ENCODE measurements around the gene ELN. TPM values are rescaled to one million over a fixed set of nuclear protein-coding genes. Genes with fewer than 3 reads are reported as not detected.

ELN gene
- total RNA-seq, 4 donors from 2014 or later: 46.5 to 152 (median 108) TPM

DNA sequence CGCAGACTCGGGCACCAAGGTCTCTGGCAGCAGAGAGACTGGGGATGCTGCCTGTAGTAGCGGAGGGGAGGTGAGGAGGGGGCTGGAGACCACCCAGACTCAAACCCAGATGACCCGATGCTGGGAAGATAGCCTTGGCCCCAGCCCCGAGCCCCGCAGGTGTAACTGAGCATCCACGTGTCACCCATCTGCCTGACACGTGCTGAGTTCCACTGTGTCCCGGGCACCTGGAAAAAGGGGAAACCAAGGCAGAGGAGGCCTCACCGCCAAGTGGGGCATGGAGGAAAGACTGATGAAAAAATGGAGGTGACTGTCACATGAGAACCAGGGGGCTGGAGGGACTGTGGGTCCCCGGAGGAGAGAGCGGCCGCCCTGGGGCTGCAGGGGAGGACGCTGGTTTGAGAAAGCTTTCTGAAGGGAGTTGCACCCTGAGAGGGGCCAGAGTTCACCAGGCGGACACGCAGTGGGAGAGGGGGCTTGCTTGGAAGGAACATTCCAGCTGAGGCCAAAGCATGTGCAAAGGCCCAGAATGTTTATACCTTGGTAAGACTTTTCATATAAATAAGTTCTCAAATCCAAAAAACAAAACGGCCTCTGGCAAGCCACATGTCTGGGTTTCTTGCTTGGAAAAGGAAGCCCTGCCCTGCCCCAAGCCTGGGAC is 27.4 kb upstream of the ELN start:
- no peaks in the 10 kb centered on the region for H3K36me3 ChIP-seq
- H3K4me3 ChIP-seq: no peak overlapping the region
- no peaks in the 10 kb centered on the region for H3K27me3 ChIP-seq
- DNase-seq (ENCODE audit: low spot score in 2 of 2): no peak
- H3K4me1 ChIP-seq: peaks cover 0 to 37% (median 7%) of the 10 kb centered on the region in 4 donors
- peak overlapping the region in 2 of 4 donors; percentile 44 to 66 for H3K27ac ChIP-seq
- H3K9me3 ChIP-seq: no peaks in the 10 kb centered on the region
- TF ChIP-seq EP300 (IDR thresholded peaks at IDR 0.05) (no peak), POLR2A (IDR thresholded peaks at IDR 0.05) (no peak)
- TF ChIP-seq, protein P1, sequence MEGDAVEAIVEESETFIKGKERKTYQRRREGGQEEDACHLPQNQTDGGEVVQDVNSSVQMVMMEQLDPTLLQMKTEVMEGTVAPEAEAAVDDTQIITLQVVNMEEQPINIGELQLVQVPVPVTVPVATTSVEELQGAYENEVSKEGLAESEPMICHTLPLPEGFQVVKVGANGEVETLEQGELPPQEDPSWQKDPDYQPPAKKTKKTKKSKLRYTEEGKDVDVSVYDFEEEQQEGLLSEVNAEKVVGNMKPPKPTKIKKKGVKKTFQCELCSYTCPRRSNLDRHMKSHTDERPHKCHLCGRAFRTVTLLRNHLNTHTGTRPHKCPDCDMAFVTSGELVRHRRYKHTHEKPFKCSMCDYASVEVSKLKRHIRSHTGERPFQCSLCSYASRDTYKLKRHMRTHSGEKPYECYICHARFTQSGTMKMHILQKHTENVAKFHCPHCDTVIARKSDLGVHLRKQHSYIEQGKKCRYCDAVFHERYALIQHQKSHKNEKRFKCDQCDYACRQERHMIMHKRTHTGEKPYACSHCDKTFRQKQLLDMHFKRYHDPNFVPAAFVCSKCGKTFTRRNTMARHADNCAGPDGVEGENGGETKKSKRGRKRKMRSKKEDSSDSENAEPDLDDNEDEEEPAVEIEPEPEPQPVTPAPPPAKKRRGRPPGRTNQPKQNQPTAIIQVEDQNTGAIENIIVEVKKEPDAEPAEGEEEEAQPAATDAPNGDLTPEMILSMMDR (IDR thresholded peaks at IDR 0.05): no peak
- WGBS, 2 donors: 91 to 92% methylated on average over 17 of the region's 17 CpGs

DNA sequence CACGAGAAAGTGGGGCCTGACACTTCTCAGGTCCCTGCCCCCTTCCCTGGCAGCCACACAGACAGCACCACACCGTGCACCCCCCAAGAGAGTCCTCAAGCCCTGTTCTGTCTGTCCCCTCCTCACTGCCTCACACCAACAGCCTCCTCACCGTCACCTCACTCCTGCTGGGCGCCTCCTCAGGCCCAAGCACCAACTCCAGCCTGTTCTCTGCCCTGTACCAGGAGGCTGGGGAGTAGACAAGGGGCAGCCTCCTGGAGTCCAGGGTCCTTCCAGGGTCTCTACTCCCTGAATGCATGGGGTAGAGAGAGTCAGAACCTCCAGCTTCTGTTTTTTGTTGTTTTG is 26.9 kb upstream of the ELN start:
- no peaks in the 10 kb centered on the region for H3K9me3 ChIP-seq
- no peaks in the 10 kb centered on the region for H3K27me3 ChIP-seq
- no peaks in the 10 kb centered on the region for H3K36me3 ChIP-seq
- DNase-seq (ENCODE audit: low spot score in 2 of 2): no peak
- peak overlapping the region in 2 of 4 donors; percentile 17 to 24 for H3K27ac ChIP-seq
- TF ChIP-seq EP300 (IDR thresholded peaks at IDR 0.05) (no peak), POLR2A (IDR thresholded peaks at IDR 0.05) (no peak)
- TF ChIP-seq, protein P1 (IDR thresholded peaks at IDR 0.05): no peak
- H3K4me3 ChIP-seq: no peak overlapping the region
- peaks cover 0 to 39% (median 7%) of the 10 kb centered on the region in 4 donors for H3K4me1 ChIP-seq
- 76 to 87% methylated on average over 4 of the region's 4 CpGs for WGBS, 2 donors

DNA sequence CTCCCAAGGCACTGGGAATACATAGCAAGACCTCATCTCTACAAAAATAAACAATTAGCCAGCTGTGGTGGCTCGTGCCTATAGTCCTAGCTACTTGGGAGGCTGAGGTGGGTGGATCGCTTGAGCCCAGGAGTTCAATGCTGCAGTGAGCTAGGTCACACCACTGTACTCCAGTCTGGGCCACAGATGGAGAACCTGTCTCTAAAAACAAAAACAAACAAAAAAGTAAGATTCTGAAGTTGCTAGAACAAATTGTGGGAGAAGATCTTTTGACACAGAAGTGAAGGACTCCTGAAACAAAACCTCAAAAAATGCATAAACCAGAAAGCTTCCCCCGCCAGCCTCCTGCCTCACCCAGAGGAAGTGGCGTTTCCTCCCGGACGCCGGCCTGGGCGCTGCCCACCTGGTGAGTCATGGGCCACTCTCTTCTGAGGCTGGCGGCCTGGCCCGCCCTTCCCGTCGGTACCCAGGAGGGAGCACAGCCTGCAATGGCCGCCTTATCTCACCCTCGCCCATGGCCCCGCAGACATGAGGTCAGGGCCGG is 25.4 kb upstream of the ELN start:
- Histone ChIP-seq H3K4me1 (peaks cover 0 to 50% (median 11%) of the 10 kb centered on the region in 4 donors), H3K9me3 (no peaks in the 10 kb centered on the region), H3K27ac (peak overlapping the region; percentile 12 to 75 (median 66)), H3K27me3 (no peaks in the 10 kb centered on the region), H3K36me3 (no peaks in the 10 kb centered on the region), H3K4me3 (no peak overlapping the region)
- 59 to 63% methylated on average over 16 of the region's 16 CpGs for WGBS, 2 donors
- no peak for DNase-seq (ENCODE audit: low spot score in 2 of 2)
- TF ChIP-seq EP300 (IDR thresholded peaks at IDR 0.05): peak in 1 of 2 donors; percentile 55
- TF ChIP-seq, protein P1 (IDR thresholded peaks at IDR 0.05): no peak

DNA sequence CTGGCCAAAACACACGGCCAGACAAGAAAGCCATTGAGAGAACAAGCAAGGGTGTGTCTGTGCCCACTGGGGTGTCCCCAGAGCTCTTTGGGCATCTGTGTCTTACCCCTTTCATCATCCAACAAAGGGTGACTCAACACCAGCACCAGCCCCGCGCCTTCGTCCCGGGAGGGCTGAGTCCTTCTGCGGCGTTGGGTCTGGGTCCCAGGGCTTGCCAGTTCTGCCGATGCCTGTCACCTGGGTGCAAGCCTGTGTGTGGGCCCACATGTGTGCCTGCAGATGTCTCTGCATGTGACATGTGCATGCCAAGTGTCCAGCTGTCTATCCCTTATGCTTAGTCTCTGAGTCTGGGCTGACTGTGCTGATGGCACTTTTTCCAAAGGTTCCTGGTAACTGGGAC is 24.4 kb upstream of the ELN start:
- WGBS, 2 donors: 59 to 80% methylated on average over 8 of the region's 8 CpGs
- H3K4me1 ChIP-seq: peaks cover 0 to 46% (median 11%) of the 10 kb centered on the region in 4 donors
- H3K27me3 ChIP-seq: no peaks in the 10 kb centered on the region
- no peak overlapping the region for H3K4me3 ChIP-seq
- no peak overlapping the region for H3K27ac ChIP-seq
- TF ChIP-seq, protein P1 (IDR thresholded peaks at IDR 0.05): no peak
- TF ChIP-seq EP300 (IDR thresholded peaks at IDR 0.05) (no peak), POLR2A (IDR thresholded peaks at IDR 0.05) (no peak)
- H3K9me3 ChIP-seq: no peaks in the 10 kb centered on the region
- DNase-seq (ENCODE audit: low spot score in 2 of 2): no peak
- no peaks in the 10 kb centered on the region for H3K36me3 ChIP-seq

DNA sequence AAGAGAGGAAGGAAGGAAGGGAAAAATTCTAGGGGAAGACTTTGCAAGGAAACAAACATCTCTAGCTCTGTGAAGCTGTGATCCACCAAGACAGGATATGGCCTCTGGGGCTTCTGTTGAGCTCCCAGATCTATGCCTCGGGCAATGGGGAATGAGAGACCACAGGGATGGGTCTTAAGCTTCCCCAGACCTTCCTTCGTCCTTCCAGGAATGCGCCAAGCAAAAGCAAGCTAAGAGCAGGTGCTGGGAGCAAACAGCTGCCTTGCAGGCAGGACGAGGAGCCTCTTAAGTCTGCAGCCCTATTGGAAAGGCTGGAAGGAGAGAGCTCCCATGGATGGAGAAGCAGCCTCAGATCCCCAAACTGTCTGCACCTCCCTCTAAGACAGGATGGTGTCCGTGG is 21.9 kb upstream of the ELN start:
- Histone ChIP-seq H3K9me3 (no peaks in the 10 kb centered on the region), H3K36me3 (no peaks in the 10 kb centered on the region), H3K4me3 (no peak overlapping the region), H3K27ac (no peak overlapping the region), H3K4me1 (peaks cover 0 to 27% (median 5%) of the 10 kb centered on the region in 4 donors), H3K27me3 (no peaks in the 10 kb centered on the region)
- TF ChIP-seq, protein P1 (IDR thresholded peaks at IDR 0.05): no peak
- TF ChIP-seq POLR2A (IDR thresholded peaks at IDR 0.05): no peak
- TF ChIP-seq EP300 (IDR thresholded peaks at IDR 0.05): no peak
- no peak for DNase-seq (ENCODE audit: low spot score in 2 of 2)
- WGBS, 2 donors: 73 to 76% methylated on average over 5 of the region's 5 CpGs
